Measurements from ENCODE around the gene SCN8A. TPM values are rescaled to one million over a fixed set of nuclear protein-coding genes. Genes with fewer than 3 reads are reported as not detected.
A peak's percentile ranks its signal among the peaks of the same experiment; 100 is the strongest.

SCN8A gene
- total RNA-seq, 1 donor from 2014 or later: 0.53 TPM

- ATAC-seq (no peak), DNase-seq (no peak)
- Histone ChIP-seq H3K27ac (no peak overlapping the region), H3K9me3 (peaks cover 6% of the 10 kb centered on the region), H3K4me3 (no peak overlapping the region), H3K4me1 (no peaks in the 10 kb centered on the region), H3K36me3 (no peaks in the 10 kb centered on the region), H3K27me3 (ENCODE audit: low read depth) (peaks cover 3% of the 10 kb centered on the region)
- TF ChIP-seq CTCF (IDR thresholded peaks at IDR 0.05): no peak
- intact Hi-C loops (cut with DNase I): no loop called here
These were observed 11.6 kb upstream of the SCN8A start for GRCh38 chr12:51579321-51579850.

GRCh38 chr12:51589060-51589459 lies 2.0 kb upstream of the SCN8A start:
- TF ChIP-seq CTCF (IDR thresholded peaks at IDR 0.05): no peak
- no peak for DNase-seq
- peaks cover 53% of the 10 kb centered on the region for H3K27me3 ChIP-seq (ENCODE audit: low read depth)
- no peaks in the 10 kb centered on the region for H3K36me3 ChIP-seq
- H3K9me3 ChIP-seq: no peaks in the 10 kb centered on the region
- peaks cover 6% of the 10 kb centered on the region for H3K4me1 ChIP-seq
- H3K4me3 ChIP-seq: no peak overlapping the region
- ATAC-seq: no peak
- no peak overlapping the region for H3K27ac ChIP-seq
- intact Hi-C loops (cut with DNase I): no loop called here

GRCh38 chr12:51589557-51590176 lies 1.4 kb upstream of the SCN8A start:
- Histone ChIP-seq H3K4me1 (peaks cover 6% of the 10 kb centered on the region), H3K36me3 (no peaks in the 10 kb centered on the region), H3K9me3 (no peaks in the 10 kb centered on the region), H3K27me3 (ENCODE audit: low read depth) (peaks cover 58% of the 10 kb centered on the region), H3K4me3 (no peak overlapping the region), H3K27ac (no peak overlapping the region)
- no peak for DNase-seq
- TF ChIP-seq CTCF (IDR thresholded peaks at IDR 0.05): no peak
- intact Hi-C loops (cut with DNase I): no loop called here
- ATAC-seq: no peak

- H3K27me3 ChIP-seq (ENCODE audit: low read depth): peaks cover 51% of the 10 kb centered on the region
- H3K4me1 ChIP-seq: peaks cover 6% of the 10 kb centered on the region
- TF ChIP-seq CTCF (IDR thresholded peaks at IDR 0.05): peak; percentile 44
- H3K36me3 ChIP-seq: no peaks in the 10 kb centered on the region
- ATAC-seq (peak; percentile 81 to 91), DNase-seq (peak; percentile 69)
- no peaks in the 10 kb centered on the region for H3K9me3 ChIP-seq
- peak overlapping the region; percentile 49 for H3K4me3 ChIP-seq
- intact Hi-C loops (cut with DNase I): no loop called here
- H3K27ac ChIP-seq: no peak overlapping the region
These were observed 552 bp upstream of the SCN8A start for GRCh38 chr12:51590347-51591015.

GRCh38 chr12:51592034-51592705 lies 1.1 kb downstream of the SCN8A start:
- TF ChIP-seq CTCF (IDR thresholded peaks at IDR 0.05): no peak
- no peaks in the 10 kb centered on the region for H3K9me3 ChIP-seq
- ATAC-seq (no peak), DNase-seq (no peak)
- H3K27ac ChIP-seq: no peak overlapping the region
- peaks cover 42% of the 10 kb centered on the region for H3K27me3 ChIP-seq (ENCODE audit: low read depth)
- intact Hi-C loops (cut with DNase I): no loop called here
- no peaks in the 10 kb centered on the region for H3K36me3 ChIP-seq
- H3K4me1 ChIP-seq: peaks cover 6% of the 10 kb centered on the region
- H3K4me3 ChIP-seq: no peak overlapping the region

All from lower lobe of right lung (tissue), 2 donors.